Small intestine (tissue), 7 donors: ENCODE results near the gene PRLR. TPM values are rescaled to one million over a fixed set of nuclear protein-coding genes. Genes with fewer than 3 reads are reported as not detected.

Experiments
- DNase-seq, 2 donors: peaks; one replicate each; pipeline versions ENCODE4 v3.0.0 to v3.0.0-alpha.2; 2013
- FAIRE-seq: peaks from 2 replicates; lab custom pipeline; 2012; peaks lifted over from hg19 to GRCh38; lab: Jason Lieb, UNC
- H3K27ac ChIP-seq, 3 donors: one replicate each; pipeline ENCODE4 v1.5.1; 2013; ENCODE audit warnings: low read length in 2 of 3, mild to moderate bottlenecking in 2 of 3, control low read depth in 1 of 3, inconsistent platforms in 1 of 3, low read depth in 1 of 3, moderate library complexity in 1 of 3
- H3K27me3 ChIP-seq, 3 donors: one replicate each; pipeline ENCODE4 v1.6.1; 2013; ENCODE audit warnings: low read length in 3 of 3, inconsistent platforms in 1 of 3; ENCODE audit not compliant: control insufficient read depth in 3 of 3, insufficient read depth in 3 of 3
- H3K36me3 ChIP-seq, 3 donors: one replicate each; pipeline ENCODE4 v1.6.1; 2013; ENCODE audit warnings: low read length in 3 of 3, inconsistent platforms in 1 of 3, low read depth in 1 of 3, mild to moderate bottlenecking in 1 of 3, moderate library complexity in 1 of 3; ENCODE audit not compliant: control insufficient read depth in 3 of 3, insufficient read depth in 2 of 3
- H3K4me1 ChIP-seq, 3 donors: one replicate each; pipeline ENCODE4 v1.6.1; 2013; ENCODE audit warnings: low read length in 2 of 3, inconsistent platforms in 1 of 3, low read depth in 1 of 3, mild to moderate bottlenecking in 1 of 3, moderate library complexity in 1 of 3; ENCODE audit not compliant: control insufficient read depth in 3 of 3, insufficient read depth in 2 of 3
- H3K4me3 ChIP-seq, 3 donors: one replicate each; pipeline ENCODE4 v1.5.1; 2013; ENCODE audit warnings: low read length in 3 of 3, control low read depth in 1 of 3, inconsistent platforms in 1 of 3, low read depth in 1 of 3, mild to moderate bottlenecking in 1 of 3, moderate library complexity in 1 of 3
- H3K9me3 ChIP-seq, 2 donors: one replicate each; pipeline ENCODE4 v1.6.1; 2013; ENCODE audit warnings: low read depth in 1 of 2, low read length in 1 of 2; ENCODE audit not compliant: control insufficient read depth in 2 of 2, insufficient read depth in 1 of 2
- WGBS, 3 donors: extraction: QIAGEN DNeasy Blood & Tissue Kit; methylation state at CpG; one replicate each; pipeline ENCODE4 v1.1.7; 2013; 5-methylcytosine and 5-hydroxymethylcytosine counted together
- polyA plus RNA-seq, 4 donors: library from polyadenylated mRNA; stranded (reverse) in 3 of 4; unstranded in 1 of 4; fragments of 200-250 nt in 3 of 4; fragments of 120-200 nt in 1 of 4; gene quantifications; one replicate each; pipeline versions ENCODE4 v1.2.1 to v1.2.3, GENCODE V29; 2013
- donor health status: healthy with polysubstance abuse.
- donor health status: control.
- donor health status: control.
- donor health status: Bipolar disorder and iron deficiency.
- donor health status: healthy.

PRLR gene
- polyA plus RNA-seq, 4 donors = 1.4 to 84.6 (median 2.9) TPM

DNA sequence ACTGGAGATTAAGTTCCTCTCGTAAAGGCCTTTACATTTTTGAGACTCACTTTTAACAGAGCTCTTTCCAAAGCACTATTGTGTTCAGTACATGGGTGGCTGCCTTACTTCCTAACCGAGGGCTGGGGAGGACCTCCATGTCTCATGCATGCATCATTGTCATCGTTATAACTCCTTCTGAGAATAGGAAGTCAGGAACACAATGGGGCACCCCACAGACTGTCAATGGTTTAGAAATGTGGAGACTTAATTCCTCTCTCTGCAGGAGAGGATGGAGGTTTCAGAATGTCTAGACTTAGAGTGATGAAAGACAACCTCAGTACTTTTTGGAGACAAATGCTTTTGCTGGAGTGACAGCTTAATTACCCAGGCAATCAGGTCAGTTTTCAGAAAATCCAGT is 83.9 kb downstream of the PRLR start:
- H3K27me3 ChIP-seq = no peaks in the 10 kb centered on the region
- H3K9me3 ChIP-seq = no peaks in the 10 kb centered on the region
- no peaks in the 10 kb centered on the region for H3K4me1 ChIP-seq
- DNase-seq (no peak), FAIRE-seq (no peak)
- H3K4me3 ChIP-seq = no peak overlapping the region
- H3K36me3 ChIP-seq = no peaks in the 10 kb centered on the region
- no peak overlapping the region for H3K27ac ChIP-seq
- WGBS, 3 donors = 75 to 90% (median 89%) methylated on average over 3 of the region's 3 CpGs

DNA sequence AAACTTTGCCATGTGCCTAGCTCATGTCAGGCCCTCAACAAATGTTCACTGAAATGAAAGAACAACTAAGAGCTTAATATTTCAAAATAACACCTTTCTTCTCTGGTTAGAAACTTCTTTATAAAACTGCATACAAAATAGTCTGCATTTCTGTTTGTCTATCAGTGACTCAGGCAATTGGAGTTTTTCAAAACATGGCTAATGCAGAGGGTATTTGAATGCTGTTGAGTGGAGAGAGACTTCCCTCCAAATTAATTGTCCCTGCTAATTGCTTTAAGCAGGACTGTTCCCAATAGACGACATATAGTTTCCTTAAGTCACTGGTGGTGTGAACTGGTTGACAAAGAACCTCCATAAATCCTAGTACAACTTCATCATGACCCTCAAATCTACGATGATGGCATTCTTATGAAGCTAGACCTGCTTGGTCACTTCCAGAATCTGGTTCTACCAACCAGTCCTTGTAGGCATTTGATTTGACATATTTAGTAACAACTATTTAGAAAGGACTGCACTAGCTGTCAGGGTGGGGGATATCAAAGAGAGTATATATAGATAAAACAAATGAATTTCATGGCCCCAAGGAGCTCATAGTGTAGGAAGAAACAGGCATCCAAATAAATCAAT is 84.5 kb downstream of the PRLR start:
- 84 to 96% (median 89%) methylated on average over 2 of the region's 2 CpGs for WGBS, 3 donors
- no peak for FAIRE-seq
- Histone ChIP-seq H3K4me1 (no peaks in the 10 kb centered on the region), H3K27me3 (no peaks in the 10 kb centered on the region), H3K27ac (no peak overlapping the region), H3K4me3 (no peak overlapping the region), H3K9me3 (no peaks in the 10 kb centered on the region), H3K36me3 (no peaks in the 10 kb centered on the region)
- no peak for DNase-seq

DNA sequence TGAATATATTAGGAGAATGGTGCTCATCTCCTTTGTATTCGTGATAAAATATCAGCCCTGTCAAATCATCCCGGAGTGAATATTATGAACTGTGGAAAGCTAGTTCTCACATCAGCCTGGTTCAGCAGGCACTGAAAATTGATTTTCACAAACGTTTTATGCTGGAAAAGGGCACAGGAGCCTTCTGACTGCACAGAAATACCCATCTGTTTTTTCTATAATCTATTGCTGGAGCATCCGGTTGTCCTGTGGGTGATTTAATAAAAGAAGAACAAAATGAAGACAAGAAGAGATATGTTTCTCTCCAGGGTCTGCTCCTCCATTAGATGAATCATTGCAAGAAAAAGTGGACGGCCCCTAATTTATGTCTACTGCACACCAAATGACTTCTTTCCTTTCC is 85.3 kb downstream of the PRLR start:
- 85 to 89% (median 87%) methylated on average over 5 of the region's 5 CpGs for WGBS, 3 donors
- no peaks in the 10 kb centered on the region for H3K36me3 ChIP-seq
- no peak overlapping the region for H3K27ac ChIP-seq
- DNase-seq = no peak
- H3K27me3 ChIP-seq = no peaks in the 10 kb centered on the region
- FAIRE-seq = no peak
- no peak overlapping the region for H3K4me3 ChIP-seq
- H3K4me1 ChIP-seq = peaks cover 0 to under 1% (median 0%) of the 10 kb centered on the region in 3 donors
- H3K9me3 ChIP-seq = no peaks in the 10 kb centered on the region

DNA sequence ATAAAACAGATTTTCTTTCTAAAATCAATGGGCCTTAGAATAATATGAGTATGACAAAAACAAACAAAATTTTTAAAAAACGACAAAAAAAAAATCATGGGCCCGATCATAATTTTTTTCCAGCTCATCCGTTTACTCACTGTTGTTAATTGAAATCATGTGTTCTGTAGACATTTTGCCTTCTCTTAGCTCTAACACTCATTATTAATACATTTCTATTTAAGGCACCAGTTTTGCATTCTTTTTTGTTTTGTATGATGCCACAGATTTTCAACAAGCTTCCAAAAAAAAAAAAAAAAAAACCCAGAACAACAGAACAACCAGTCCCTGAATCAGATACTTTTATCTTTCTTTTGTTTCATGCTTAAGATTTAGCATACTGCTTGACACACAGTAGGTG is 86.4 kb downstream of the PRLR start:
- H3K9me3 ChIP-seq = no peaks in the 10 kb centered on the region
- H3K27ac ChIP-seq = no peak overlapping the region
- no peak for FAIRE-seq
- no peaks in the 10 kb centered on the region for H3K36me3 ChIP-seq
- H3K4me3 ChIP-seq = no peak overlapping the region
- H3K27me3 ChIP-seq = no peaks in the 10 kb centered on the region
- WGBS, 3 donors = 81 to 96% (median 95%) methylated on average over 3 of the region's 3 CpGs
- no peak for DNase-seq
- H3K4me1 ChIP-seq = peaks cover 0 to 2% (median 0%) of the 10 kb centered on the region in 3 donors

DNA sequence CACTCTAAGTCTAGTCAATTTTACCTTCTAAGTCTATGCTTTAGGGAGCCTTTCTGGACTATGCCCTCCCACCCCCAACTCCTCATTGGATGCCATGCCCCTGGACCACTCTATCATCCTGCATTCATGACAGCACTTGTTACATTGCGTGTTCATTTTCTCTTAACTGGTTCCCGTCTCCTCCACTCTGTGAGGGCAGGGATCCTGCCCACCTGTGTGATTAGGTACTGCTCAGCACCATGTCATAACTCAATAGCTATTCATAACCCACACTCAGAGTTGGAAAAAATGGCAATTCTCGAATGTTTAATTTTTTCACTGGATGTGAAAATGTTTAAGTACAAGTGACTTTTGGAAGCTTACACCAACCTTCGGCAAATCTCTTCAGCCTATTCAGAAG is 88.5 kb downstream of the PRLR start:
- DNase-seq (no peak), FAIRE-seq (no peak)
- no peak overlapping the region for H3K4me3 ChIP-seq
- 94 to 97% (median 96%) methylated on average over 4 of the region's 4 CpGs for WGBS, 3 donors
- peaks cover 0 to 2% (median 0%) of the 10 kb centered on the region in 3 donors for H3K4me1 ChIP-seq
- H3K27me3 ChIP-seq = no peaks in the 10 kb centered on the region
- no peaks in the 10 kb centered on the region for H3K36me3 ChIP-seq
- H3K9me3 ChIP-seq = no peaks in the 10 kb centered on the region
- no peak overlapping the region for H3K27ac ChIP-seq

DNA sequence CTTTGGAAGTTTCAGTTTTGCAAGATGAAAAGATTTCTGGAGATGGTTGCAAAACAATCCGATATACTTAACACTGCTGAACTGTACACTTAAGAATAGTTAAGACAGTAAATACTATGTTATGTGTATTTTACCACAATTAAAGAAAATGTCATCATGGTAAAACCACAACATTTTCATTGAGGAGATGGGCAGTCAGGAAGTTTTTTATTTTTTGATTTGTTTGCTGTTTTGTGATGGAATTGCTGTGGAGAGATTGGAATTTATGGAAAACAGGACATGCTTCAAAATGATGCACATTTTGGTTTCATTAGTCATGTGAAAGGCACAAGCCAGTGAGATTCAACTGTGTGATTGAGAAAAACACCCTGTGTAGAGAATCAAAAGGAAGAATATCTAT is 92.1 kb downstream of the PRLR start:
- Histone ChIP-seq H3K27me3 (no peaks in the 10 kb centered on the region), H3K4me1 (peaks cover 0 to 14% (median 3%) of the 10 kb centered on the region in 3 donors), H3K27ac (no peak overlapping the region), H3K4me3 (no peak overlapping the region), H3K9me3 (no peaks in the 10 kb centered on the region), H3K36me3 (peaks cover 0 to 3% (median 0%) of the 10 kb centered on the region in 3 donors)
- 84 to 94% (median 94%) methylated on average over 1 of the region's 1 CpG for WGBS, 3 donors
- no peak for FAIRE-seq
- no peak for DNase-seq

DNA sequence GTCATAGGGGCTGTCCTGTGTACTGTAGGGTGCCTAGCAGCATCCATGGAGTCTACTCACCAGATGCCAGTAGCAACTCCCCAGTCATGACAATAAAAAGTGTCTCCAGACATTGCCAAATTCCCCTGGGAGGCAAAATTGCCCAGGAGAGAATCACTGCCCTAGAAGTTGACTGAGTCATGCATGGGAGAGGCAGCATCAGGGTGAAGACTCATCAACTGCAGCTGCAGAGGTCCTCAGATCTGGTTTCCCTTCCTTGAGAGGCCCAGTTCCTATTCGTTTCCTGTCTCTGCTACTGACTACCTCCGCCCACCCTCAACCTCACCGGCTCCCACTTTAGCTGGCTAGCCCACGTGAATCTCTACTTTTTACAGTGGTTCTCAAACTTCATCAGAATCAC is 93.9 kb downstream of the PRLR start:
- peaks cover 0 to 4% of the 10 kb centered on the region in 2 donors for H3K9me3 ChIP-seq
- FAIRE-seq = no peak
- 64 to 85% (median 73%) methylated on average over 4 of the region's 4 CpGs for WGBS, 3 donors
- H3K36me3 ChIP-seq = peaks cover 0 to 6% (median 0%) of the 10 kb centered on the region in 3 donors
- no peak overlapping the region for H3K27ac ChIP-seq
- no peak for DNase-seq
- H3K27me3 ChIP-seq = no peaks in the 10 kb centered on the region
- no peak overlapping the region for H3K4me3 ChIP-seq
- H3K4me1 ChIP-seq = peaks cover 0 to 14% (median 3%) of the 10 kb centered on the region in 3 donors

DNA sequence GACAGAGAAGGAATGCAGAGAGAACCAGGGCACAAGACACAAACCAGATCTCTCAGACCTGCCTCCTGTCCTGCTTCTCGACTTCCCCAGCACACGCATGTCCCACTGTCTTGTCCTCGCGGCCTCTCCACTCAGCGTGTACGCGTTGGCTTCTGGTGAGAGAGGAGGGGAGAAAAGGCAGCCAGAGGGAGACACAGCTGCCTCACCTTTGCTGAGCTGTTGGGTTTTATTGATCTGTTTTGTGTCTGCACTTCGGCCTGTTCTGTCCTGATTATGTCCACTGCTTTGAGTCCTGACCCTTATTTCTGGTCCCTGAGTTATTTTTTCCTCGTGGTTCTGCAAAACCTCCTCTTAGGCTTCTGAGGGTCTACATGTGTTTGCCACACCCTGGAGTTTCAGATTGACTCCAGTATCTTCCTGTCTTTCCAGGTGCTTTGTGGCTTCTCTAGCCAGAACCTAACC is 95.0 kb downstream of the PRLR start:
- Histone ChIP-seq H3K9me3 (peaks cover 0 to 10% of the 10 kb centered on the region in 2 donors), H3K36me3 (peaks cover 0 to 8% (median 0%) of the 10 kb centered on the region in 3 donors), H3K27me3 (no peaks in the 10 kb centered on the region), H3K27ac (no peak overlapping the region), H3K4me1 (peaks cover 0 to 14% (median 3%) of the 10 kb centered on the region in 3 donors), H3K4me3 (no peak overlapping the region)
- DNase-seq (no peak), FAIRE-seq (no peak)
- 83 to 91% (median 86%) methylated on average over 9 of the region's 9 CpGs for WGBS, 3 donors
